ENCODE data around the gene CRYBA1.

The CRYBA1 gene

DNA sequence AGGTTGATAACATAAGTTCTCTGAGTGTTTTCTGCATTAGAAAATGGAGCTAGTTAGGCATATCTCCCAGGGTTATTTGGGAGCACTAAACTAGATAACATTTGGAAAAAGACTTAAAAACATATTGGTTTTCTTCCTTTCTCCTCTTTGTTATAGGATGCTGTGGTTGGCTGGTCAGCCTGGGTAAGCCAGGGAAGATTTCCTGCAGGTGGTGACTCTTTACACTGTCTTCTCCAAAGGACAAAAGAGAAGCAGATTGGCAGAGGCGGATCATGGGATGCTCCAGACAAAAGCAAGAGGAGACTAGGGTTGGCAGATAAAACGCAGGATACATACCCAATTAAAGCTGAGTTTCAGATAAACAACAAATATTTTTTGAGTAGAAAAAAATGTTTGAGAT lies 6.2 kb upstream of the CRYBA1 start:
- TF ChIP-seq, protein P1, sequence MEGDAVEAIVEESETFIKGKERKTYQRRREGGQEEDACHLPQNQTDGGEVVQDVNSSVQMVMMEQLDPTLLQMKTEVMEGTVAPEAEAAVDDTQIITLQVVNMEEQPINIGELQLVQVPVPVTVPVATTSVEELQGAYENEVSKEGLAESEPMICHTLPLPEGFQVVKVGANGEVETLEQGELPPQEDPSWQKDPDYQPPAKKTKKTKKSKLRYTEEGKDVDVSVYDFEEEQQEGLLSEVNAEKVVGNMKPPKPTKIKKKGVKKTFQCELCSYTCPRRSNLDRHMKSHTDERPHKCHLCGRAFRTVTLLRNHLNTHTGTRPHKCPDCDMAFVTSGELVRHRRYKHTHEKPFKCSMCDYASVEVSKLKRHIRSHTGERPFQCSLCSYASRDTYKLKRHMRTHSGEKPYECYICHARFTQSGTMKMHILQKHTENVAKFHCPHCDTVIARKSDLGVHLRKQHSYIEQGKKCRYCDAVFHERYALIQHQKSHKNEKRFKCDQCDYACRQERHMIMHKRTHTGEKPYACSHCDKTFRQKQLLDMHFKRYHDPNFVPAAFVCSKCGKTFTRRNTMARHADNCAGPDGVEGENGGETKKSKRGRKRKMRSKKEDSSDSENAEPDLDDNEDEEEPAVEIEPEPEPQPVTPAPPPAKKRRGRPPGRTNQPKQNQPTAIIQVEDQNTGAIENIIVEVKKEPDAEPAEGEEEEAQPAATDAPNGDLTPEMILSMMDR (conservative IDR thresholded peaks at IDR 0.05): no peak
- H3K27ac ChIP-seq: no peak overlapping the region

DNA sequence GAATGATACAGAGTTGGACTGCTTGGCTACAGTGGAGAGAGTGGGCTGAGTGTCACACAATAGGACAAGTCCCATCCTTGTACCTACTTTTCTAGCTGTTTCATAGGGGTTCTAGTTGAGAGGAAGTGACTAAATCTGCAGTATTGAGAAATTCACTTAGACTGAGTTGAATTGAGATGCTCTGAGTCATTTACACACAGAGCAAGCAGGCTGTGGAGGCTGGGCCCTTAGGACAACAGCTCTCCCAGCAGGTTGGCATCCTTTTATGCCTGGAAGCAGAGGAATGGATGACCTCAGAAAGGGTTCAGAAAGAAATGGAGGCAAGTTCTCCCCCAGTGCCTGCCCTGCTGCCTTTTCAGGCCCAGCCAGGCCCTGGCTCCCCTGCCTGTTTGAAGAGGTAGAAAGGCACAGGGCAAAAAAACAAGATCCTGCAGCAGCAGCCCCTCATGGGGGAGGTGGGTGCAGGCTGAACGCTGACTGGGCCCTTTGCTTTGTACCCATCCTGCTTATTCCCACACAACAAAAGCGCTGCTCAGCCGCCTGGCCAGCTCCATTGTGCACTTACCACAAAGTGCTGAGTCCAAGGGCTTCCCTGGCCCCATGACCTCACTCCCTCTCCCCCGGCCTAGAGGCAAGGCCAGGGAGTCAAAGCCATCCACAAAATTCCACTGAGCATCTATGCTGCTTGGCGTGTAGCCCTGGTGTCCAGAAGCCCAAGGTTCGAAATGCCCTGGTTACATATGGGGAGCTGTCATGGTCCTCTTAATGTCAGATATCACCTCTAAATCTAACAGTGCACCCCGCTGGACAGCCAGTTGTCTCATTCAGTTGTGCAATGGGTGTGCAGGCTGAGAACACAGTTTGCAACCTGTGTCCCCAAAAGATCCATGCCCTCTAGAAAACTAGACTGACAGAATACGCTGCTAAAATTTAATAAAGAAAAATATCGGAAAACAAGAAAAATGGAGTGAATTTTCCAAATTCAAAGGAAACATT lies 5.4 kb upstream of the CRYBA1 start:
- no peak overlapping the region for H3K27ac ChIP-seq
- TF ChIP-seq, protein P1 (conservative IDR thresholded peaks at IDR 0.05): no peak

DNA sequence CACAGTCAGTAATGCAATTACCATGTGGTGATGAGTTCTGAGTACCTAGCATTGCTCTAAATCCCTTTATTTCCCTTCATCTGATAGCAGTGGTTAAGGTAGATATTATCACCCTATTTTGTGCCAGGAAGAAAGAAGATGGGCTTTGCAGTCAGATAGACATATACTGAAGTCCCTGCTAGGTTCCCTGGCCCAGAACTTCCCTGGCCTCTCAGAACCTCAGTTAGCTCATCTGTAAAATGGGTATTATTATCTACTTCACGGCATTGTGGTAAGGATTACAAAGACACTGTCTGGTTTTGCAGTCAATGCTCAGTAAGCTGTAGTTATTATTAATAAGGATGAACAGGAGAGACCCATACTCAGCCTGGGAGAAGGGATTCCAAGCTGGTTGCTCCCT lies 4.6 kb upstream of the CRYBA1 start:
- no peak overlapping the region for H3K27ac ChIP-seq

DNA sequence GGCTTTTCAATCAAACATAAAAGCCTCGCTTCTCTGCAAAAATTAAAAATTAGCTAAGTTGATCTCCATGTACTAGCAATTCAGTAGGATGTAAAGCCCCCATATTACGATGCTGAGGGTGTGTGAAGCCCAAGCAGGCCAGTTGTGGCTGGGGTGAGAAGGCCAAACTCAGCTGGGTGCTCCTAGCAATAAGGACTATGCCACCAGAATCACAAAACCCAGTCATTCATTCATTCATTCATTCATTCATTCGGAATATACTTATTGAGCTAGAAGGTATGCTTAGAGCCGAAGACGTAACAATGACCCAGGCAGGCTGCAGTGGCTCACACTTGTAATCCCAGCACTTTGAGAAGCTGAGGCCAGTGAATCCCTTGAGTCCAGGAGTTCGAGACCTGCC lies 3.9 kb upstream of the CRYBA1 start:
- no peak overlapping the region for H3K27ac ChIP-seq
- TF ChIP-seq, protein P1 (conservative IDR thresholded peaks at IDR 0.05): no peak

More for the DNA sequence above, 4.6 kb upstream of the CRYBA1 start:
- TF ChIP-seq, protein P1 (conservative IDR thresholded peaks at IDR 0.05): no peak

DNA sequence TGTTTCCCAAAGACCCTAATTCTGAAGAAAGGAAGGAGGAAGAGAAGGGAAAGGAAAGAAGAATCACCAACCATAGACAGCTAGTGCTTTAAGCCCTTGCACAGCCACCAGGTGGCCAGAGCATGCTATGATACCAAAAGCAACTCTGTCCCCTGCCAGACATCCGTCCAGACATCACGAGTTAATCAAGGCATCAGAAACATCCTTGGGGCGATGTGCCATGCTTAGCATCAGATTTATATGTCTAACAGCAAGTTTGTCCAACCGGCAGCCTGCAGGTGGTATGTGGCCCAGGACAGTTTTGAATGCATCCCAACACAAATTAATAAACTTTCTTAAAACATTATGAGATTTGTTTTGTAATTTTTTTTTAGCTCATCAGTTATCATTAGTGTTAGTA lies 2.9 kb upstream of the CRYBA1 start:
- no peak overlapping the region for H3K27ac ChIP-seq
- TF ChIP-seq, protein P1 (conservative IDR thresholded peaks at IDR 0.05): peak; percentile 88

DNA sequence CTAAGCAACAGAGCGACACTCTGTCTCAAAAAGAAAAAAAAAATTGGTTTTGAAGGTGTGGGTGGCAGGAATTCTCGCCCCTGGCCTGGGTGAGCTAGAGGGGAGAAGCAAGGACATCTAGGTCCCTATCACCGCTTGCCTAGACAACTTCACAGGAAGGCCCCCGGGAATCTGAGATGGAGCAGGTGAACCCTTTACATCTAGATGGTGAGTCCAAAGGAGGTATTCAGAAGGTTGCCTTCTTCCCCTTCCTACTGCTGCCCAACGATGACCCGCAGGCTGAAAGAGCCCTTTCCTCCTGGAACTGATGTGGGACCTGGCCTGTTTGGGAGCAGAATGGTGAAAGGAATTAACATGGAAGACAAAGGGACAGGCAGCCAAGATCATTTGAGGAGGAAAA lies 1.3 kb upstream of the CRYBA1 start:
- no peak overlapping the region for H3K27ac ChIP-seq
- TF ChIP-seq, protein P1 (conservative IDR thresholded peaks at IDR 0.05): no peak

DNA sequence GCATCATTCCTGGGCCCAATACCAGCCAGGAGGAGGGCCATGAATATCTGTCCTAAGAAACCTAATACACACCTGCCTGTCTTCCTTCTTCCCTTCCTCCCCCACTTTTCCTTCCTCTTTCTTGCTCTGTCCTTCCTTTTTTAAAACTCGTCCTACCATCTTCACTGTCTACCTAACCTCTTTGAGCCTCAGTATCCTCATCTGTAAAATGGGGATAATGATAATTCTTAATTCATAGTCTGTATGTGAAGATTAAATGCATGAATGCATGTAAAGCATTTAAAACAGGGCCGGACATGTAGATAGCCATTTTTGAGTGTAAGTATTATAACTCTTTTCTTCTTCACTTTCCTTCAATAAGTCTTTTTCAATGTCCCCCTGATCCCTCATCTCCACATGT lies 560 bp downstream of the CRYBA1 start:
- H3K27ac ChIP-seq: no peak overlapping the region
- TF ChIP-seq, protein P1 (conservative IDR thresholded peaks at IDR 0.05): no peak
